ENCODE results near the gene ZNF287.
"Not testable (repeated sequence)": the region's sequence is repeated elsewhere in the genome, so short reads cannot be mapped to it uniquely, and the experiment has no call there.

The ZNF287 gene

GRCh38 chr17:16568541-16569357, at the start of gene ZNF287:
TSS of gene ZNF287 (minus strand) at chr17:16569204. CDS start at chr17:16567731, 1,473 bp downstream.
- no peak for DNase-seq

DNA sequence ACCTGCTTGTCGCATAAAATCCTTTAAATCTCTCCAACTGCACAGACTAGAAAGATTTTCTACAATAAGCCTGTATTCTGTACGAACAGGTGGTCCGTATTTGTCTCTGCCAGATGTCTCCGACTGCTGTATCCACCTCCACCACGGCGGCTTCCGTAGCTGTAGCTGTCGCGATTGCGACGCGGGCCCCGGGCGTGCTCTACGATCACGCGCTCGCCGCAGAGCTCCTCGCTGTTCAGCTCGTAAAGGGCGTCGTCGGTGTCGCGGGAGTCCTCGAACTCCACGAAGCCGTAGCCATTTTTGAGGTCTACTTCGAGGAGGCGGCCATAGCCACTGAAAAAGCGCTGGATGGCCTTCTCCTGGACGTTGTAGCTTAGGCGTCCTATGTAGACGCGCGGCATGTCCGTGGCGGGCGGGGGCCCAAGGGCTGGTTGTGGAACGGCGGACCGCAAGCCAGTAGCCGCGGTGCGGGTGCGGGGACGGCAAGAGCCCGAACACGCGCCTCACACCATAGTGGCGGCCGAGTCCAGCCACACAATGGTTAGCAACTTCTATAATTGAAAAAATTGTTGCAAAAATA, 48.6 kb upstream of the ZNF287 start:
- no peak for DNase-seq

DNA sequence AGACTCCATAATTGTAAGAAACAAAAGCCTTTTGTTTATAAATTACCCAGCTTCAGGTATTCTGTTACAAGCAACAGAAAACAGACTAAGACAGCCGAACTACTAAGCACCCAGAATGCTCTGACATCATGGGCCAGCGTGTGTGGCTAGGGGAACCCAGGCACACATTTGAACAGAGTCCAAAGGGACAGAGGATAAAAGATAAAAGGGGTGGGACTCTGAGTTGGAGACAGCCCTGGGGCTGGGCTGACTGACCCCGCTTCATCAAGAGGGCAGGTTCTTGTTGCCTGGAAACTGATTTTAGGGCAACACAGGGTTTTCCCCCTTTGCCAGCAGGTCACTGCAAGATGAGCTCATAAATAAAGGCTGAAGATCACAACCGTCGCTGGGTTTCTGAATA, 30.5 kb upstream of the ZNF287 start:
- DNase-seq = no peak

DNA sequence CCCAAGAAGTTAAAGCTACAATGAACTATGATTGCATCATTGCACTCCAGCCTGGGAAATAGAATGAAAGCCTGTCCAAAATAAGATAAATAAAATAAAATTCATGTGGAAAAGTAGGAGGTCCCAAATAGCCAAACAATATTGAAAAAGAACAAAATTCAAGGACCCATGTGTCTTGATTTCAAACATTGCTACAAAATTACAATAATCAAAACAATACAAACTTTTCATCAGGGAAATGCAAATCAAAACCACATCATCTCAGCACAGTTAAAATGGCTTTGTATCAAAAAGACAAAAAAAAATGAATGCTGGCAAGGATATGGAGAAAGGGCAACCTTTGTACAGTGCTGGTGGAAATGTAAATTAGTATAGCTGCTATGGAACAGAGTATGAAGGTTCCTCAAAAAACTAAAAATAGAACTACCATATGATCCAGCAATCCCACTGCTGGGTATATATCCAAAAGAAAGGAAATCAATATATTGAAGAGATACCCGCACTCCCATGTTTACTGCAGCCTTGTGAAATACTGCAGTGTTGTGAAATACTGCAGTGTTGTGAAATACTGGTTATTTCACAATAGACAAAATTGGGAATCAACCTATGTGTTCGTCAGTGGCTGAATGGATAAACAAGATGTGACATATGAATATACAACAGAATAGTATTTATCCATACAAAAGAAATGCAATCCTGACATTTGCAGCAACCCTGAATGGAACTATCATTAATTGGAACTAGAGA, 24.5 kb upstream of the ZNF287 start:
- no peak for DNase-seq

DNA sequence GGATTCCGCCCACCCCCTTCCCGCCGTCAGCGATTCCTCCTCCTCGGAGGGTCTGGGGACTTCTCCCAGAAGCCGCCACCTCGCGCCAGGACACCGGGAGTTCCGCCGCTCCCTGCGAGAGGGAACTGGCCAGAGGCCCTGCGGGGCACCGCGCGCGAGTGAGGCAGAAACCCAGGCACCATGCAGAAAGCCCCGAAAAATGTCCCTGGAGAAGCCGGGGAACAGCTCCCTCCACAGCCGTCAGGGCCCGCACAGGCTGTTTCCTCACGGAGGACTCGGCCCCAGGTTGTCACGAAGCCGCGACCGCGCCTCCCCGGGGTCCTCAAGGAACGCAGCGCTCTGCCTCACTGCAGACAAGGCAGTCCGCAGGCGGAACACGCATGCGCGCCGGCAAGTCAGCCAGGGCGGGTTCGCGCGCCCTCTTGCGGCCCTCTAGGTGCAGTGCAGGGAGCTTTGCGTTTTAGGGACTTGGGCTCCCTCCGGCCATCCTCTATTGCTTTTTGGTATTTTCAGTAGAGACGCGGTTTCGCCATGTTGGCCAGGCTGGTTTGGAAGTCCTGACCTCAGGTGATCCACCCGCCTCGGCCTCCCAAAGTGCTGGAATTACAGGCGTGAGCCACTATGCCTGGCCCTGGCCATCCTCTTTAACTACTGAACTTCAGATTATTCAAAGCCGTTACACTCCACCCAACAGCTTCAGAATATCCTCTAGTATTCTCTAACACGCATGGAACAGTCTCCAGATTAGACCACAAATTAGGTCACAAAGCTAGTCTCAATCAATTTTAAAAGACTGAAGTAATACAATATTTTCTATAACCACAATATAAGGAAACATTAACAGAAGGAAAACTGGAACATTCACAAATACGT, 20.3 kb upstream of the ZNF287 start:
- DNase-seq = peak; percentile 35 to 54

DNA sequence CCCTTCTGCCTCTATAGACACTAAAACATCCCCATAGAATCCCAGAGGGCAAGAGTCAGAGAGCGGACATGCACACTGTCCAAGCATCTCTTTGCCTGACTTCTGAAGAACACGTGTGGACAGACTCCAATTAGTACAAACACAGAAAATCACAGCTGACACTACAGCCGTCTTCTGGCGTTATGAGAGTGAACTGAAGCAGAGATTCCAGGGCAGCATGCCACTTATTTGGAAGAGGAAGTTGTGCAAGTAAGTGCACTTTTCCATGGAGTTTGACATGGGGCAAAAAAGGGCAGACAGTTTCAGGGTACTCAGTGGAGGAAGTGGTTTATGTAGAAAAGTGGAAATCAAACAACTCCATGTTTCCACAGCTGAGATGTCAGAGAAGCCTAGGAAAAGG, 16.8 kb upstream of the ZNF287 start:
- no peak for DNase-seq

- no peak for DNase-seq
Measured at GRCh38 chr17:16584273-16584995, 15.4 kb upstream of the ZNF287 start.

DNA sequence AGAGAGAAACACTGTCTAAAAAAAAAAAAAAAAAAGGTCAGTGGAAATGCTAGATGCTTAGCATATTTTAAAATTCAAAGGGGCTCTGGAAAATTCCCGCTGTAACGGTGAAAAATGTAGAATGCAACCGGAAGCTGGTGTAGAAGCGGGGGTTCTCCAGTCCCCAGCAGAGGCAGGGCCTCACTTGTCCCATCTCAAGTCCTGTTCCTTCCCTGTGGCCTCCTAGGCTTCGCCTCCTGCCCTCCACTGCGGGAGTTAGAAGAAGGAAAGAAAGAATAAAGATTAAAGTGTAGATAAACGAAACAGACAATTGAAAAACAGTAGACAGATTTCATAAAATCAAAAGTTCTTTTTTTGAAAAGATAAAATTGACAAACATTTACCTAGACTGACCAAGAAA, 14.8 kb upstream of the ZNF287 start:
- no peak for DNase-seq

- DNase-seq = no peak
Measured at GRCh38 chr17:16573466-16573865, 4.5 kb upstream of the ZNF287 start.

DNA sequence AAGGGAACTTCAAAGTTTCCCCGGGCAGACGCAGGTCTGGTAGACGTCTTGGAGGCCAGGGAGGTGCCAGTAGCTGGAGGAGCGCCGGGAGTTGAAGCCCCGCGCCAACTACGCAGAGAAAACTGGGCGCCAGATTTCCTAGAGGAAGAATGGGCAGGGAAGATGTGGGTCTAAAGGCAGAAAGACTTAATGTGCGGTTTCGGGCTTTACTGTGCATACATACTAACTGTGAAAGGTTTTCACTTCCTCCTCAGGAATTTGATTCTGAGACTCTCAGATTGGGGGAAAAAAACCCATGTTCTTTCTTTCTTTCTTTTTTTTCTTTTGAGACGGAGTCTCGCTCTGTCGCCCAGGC, 331 bp upstream of the ZNF287 start:
- no peak for DNase-seq

DNA sequence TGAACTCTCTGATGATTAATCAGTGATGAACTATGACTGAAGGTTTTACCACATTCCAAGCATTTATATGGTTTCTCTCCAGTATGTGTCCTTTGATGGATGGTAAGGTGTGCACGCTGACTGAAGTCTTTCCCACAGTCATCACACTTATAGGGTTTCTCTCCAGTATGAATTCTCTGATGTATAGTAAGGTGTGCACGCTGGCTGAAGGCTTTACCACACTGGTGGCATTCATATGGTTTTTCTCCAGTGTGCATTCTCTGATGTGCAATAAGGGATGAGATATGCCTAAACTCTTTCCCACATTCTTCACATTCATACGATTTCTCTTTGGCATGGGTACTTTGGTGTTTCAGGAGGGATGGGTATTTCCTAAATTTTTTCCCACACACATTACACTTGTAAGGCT, 16.4 kb downstream of the ZNF287 start:
- DNase-seq = no peak

DNA sequence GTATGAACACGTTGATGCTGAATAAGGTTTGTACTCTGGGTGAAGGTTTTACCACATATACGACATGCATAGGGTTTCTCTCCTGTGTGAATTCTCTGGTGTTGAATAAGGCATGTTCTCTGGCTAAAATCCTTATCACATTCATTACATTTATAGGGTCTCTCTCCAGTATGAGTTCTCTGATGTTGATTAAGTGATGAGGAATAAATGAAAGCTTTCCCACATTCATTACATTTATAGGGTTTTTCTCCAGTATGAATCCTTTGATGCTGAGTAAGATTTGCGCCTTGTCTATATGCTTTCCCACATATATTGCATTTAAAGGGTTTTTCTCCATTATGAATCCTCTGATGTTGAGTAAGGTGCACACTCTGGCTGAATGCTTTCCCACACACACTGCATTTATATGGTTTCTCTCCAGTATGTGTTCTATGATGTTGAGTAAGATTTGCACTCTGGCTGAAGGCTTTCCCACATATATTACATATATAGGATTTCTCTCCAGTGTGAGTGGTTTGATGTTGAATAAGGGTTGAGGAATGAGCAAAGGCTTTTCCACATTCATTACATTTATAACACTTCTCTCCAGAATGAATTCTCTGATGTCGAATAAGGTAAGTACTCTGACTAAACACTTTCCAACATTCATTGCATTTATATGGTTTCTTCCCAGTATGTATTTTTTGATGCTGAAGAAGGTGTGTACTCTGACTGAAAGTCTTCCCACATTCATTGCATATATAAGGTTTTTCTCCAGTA, 16.9 kb downstream of the ZNF287 start:
- no peak for DNase-seq

- no peak for DNase-seq
Measured at GRCh38 chr17:16537130-16537458, 31.9 kb downstream of the ZNF287 start.

GRCh38 chr17:16534236-16534635, 34.8 kb downstream of the ZNF287 start:
- DNase-seq = no peak

DNA sequence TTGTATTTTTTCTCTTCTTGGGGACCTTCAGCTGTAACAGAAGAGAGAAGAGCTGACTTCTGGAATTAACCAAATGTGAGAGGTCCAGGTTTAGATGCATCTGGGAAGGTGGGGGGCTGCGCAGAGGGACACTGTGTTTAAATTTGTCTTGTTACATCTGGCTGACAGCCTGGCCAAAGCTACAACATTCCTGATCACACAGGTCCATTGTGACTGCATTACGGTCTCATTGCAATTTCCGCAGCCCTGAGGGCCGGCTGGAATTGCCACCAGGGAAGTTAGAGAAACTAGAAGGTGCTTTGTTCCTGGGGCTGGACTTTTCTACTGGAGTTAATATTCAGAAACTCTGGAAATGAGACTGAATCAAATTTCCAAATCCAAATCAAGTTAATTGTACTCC, 39.1 kb downstream of the ZNF287 start:
- DNase-seq = no peak

DNA sequence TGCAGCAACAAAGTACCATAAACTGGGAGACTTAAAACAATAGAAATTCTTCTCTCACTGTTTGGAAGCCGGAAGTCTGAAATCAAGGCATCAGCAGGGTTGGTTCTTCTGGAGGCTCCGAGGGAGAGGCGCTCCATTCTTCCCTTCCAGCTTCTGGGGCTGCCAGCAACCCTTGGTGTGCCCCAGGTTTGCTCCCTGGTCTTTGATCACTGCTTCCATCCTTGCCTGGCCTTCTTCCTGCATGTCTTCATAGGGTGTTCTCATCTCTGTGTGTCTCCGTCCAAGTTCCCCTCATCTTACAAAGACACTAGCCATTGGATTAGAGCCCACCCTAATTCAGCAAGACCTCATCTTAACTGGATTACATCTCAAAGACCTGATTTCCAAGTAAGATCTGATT, 41.7 kb downstream of the ZNF287 start:
- no peak for DNase-seq

DNA sequence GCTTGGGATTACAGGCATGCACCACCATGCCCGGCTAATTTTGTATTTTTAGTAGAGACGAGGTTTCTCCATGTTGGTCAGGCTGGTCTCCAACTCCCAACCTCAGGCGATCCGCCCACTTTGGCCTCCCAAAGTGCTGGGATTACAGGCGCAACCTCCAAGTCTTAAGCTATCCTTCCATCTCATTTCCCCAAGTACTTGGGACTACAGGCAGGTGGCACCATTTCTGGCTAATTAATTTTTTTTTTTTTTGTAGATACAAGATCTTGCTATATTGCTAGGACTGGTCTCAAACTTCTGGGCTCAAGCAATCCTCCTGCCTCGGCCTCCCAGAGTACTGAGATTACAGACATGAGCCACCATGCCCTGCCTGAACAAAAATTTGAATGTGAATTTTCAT, 43.4 kb downstream of the ZNF287 start:
- not testable (repeated sequence) for DNase-seq

- DNase-seq = peak; percentile 72
Measured at GRCh38 chr17:16521070-16521727, 47.8 kb downstream of the ZNF287 start.

DNA sequence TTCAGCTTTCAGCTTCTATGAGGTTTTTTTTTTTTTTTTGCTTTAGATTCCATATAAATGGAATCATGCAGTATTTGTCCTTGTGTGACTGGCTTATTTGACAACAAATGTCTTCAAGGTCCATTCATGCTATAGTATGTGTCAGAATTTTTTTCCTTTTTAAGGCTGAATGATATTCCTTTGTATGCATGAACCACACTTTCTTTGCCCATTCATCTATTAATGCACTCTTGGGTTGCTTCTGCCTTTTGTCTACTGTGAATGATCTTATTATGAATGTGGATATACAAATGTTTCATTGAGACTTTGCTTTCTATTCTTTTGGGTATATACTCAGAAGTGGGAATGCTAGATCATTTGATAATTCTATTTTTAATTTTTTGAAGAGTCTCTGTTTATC, 50.0 kb downstream of the ZNF287 start:
- DNase-seq = no peak

DNA sequence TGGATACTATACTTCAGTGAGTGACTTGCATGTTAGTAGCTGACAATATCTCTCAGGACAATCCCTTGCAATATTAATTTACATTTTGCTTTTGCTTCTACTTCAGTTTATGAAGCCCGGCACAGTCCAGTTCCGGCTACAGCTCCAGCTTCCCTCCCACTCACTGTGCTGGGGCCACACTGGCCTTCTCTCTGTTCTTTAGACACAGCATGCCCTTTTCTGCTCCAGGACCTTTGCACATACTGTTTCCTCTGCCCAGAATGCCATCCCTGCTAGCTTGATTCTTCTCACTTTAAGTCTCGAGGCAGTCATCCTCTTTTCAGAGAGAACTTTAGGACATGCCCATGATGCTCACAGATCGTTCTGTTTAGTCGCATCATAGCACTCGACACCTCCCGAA, 51.5 kb downstream of the ZNF287 start:
- DNase-seq = no peak

GRCh38 chr17:16516594-16517051, 52.4 kb downstream of the ZNF287 start:
- DNase-seq = peak; percentile 35 to 46
